ENCODE results near the gene GOLIM4. TPM values are rescaled to one million over a fixed set of nuclear protein-coding genes. Genes with fewer than 3 reads are reported as not detected.

GOLIM4 gene
- total RNA-seq, 1 experiment from 2014 or later: 24.6 TPM

DNA sequence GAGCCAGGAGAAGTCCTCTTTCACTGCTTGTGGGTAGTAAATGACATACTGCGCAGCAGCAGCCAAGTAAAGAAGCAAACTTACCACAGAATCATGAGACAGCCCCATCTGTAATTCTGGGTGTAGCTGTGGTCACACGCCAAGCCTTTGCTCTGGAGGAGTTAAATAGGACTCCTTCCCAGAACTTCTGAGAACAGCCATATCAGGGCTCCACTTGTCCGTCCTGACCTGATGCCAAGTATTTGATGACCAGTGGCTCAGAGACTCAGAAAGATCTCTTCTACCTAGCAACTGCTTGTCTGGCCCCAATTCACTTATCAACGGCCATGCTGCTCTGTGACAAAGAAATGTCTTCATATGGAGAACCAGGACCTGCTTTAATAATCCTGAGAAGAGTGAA, 20.6 kb upstream of the GOLIM4 start:
- Histone ChIP-seq H2AK5ac (ENCODE audit: insufficient read length, low read length) (no peak overlapping the region), H3K27me3 (ENCODE audit: insufficient read depth, low read length) (no peaks in the 10 kb centered on the region), H4K8ac (replicated peaks; ENCODE audit: insufficient read length, low read depth, low read length) (no peak overlapping the region), H2BK15ac (ENCODE audit: low read depth, low read length) (no peak overlapping the region), H4K20me1 (ENCODE audit: control insufficient read depth, insufficient read depth, insufficient read length) (no peaks in the 10 kb centered on the region), H3K23ac (ENCODE audit: insufficient read length, low read depth, low read length) (no peak overlapping the region), H3T11ph (ENCODE audit: low read length) (no peak overlapping the region), H2AFZ (ENCODE audit: low read length) (no peak overlapping the region), H3K18ac (ENCODE audit: insufficient read length, low read depth, low read length) (no peak overlapping the region), H3K23me2 (ENCODE audit: insufficient read length, low read depth, low read length, poor library complexity, severe bottlenecking) (no peaks in the 10 kb centered on the region), H3K4ac (ENCODE audit: low read depth, low read length) (no peak overlapping the region), H3K79me1 (ENCODE audit: insufficient read depth, low read depth, low read length, poor library complexity, severe bottlenecking) (no peaks in the 10 kb centered on the region), H2BK12ac (ENCODE audit: insufficient read length, low read depth, low read length) (no peak overlapping the region), H3K4me1 (ENCODE audit: insufficient read depth, low read length) (no peaks in the 10 kb centered on the region), H2BK120ac (ENCODE audit: low read depth, low read length, poor library complexity, severe bottlenecking) (no peak overlapping the region), H3K56ac (ENCODE audit: insufficient read length, low read depth, low read length) (no peak overlapping the region), H3K9ac (ENCODE audit: extremely low read depth, insufficient read length, low read length) (no peak overlapping the region), H3K14ac (ENCODE audit: insufficient read depth, low read length) (no peak overlapping the region), H2BK20ac (ENCODE audit: low read depth, low read length, poor library complexity, severe bottlenecking) (no peak overlapping the region), H2BK5ac (ENCODE audit: insufficient read length, low read length) (no peak overlapping the region), H4K91ac (ENCODE audit: insufficient read length, low read depth, low read length) (no peak overlapping the region), H3K27ac (ENCODE audit: insufficient read length, low read depth, low read length) (no peak overlapping the region), H4K5ac (ENCODE audit: insufficient read length, low read depth, low read length) (no peak overlapping the region), H3K79me2 (ENCODE audit: insufficient read depth, low read length) (no peaks in the 10 kb centered on the region), H3K9me3 (ENCODE audit: control insufficient read depth, low read depth, low read length) (no peaks in the 10 kb centered on the region), H3K4me2 (ENCODE audit: insufficient read depth, insufficient read length, low read length) (no peak overlapping the region)
- no peak overlapping the region for H3K27ac Mint-ChIP-seq
- WGBS (ENCODE audit: extremely low coverage, insufficient read length, low lambda C conversion rate): no CpG with 5 or more reads among the region's 4 CpGs
- DNase-seq: no peak
- no peaks in the 10 kb centered on the region for H3K9me3 Mint-ChIP-seq
- H3K4me1 Mint-ChIP-seq: no peaks in the 10 kb centered on the region
- TF ChIP-seq, protein P1, sequence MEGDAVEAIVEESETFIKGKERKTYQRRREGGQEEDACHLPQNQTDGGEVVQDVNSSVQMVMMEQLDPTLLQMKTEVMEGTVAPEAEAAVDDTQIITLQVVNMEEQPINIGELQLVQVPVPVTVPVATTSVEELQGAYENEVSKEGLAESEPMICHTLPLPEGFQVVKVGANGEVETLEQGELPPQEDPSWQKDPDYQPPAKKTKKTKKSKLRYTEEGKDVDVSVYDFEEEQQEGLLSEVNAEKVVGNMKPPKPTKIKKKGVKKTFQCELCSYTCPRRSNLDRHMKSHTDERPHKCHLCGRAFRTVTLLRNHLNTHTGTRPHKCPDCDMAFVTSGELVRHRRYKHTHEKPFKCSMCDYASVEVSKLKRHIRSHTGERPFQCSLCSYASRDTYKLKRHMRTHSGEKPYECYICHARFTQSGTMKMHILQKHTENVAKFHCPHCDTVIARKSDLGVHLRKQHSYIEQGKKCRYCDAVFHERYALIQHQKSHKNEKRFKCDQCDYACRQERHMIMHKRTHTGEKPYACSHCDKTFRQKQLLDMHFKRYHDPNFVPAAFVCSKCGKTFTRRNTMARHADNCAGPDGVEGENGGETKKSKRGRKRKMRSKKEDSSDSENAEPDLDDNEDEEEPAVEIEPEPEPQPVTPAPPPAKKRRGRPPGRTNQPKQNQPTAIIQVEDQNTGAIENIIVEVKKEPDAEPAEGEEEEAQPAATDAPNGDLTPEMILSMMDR (conservative IDR thresholded peaks at IDR 0.05): no peak
- H3K36me3 Mint-ChIP-seq (ENCODE audit: insufficient read depth in 1 of 3, low read depth in 3 of 3): no peaks in the 10 kb centered on the region
- H3K4me3 Mint-ChIP-seq: no peak overlapping the region
- H3K27me3 Mint-ChIP-seq (ENCODE audit: low read depth): no peaks in the 10 kb centered on the region
